ENCODE measurements around the gene KIAA0232. TPM values are rescaled to one million over a fixed set of nuclear protein-coding genes. Genes with fewer than 3 reads are reported as not detected.
"Not testable (repeated sequence)": the region's sequence is repeated elsewhere in the genome, so short reads cannot be mapped to it uniquely, and the experiment has no call there.

The KIAA0232 gene
- total RNA-seq, 1 experiment from 2014 or later = 8.5 TPM

- in situ Hi-C loops (cut with HindIII; ENCODE audit: low pct_unique_long_range_greater_than_20kb, low sequenced_read_pairs) = no loop called here
Measured at GRCh38 chr4:6900181-6900812, 117.8 kb downstream of the KIAA0232 start.

GRCh38 chr4:6900956-6901355, 118.4 kb downstream of the KIAA0232 start:
- in situ Hi-C loops (cut with HindIII; ENCODE audit: low pct_unique_long_range_greater_than_20kb, low sequenced_read_pairs) = no loop called here
- no peak for DNase-seq (ENCODE audit: low read depth, low spot score)

More at GRCh38 chr4:6900181-6900812, 117.8 kb downstream of the KIAA0232 start:
- no peak for DNase-seq (ENCODE audit: low read depth, low spot score)

GRCh38 chr4:6901669-6902317, 119.3 kb downstream of the KIAA0232 start:
- in situ Hi-C loops (cut with HindIII; ENCODE audit: low pct_unique_long_range_greater_than_20kb, low sequenced_read_pairs) = no loop called here
- DNase-seq (ENCODE audit: low read depth, low spot score) = no peak

- in situ Hi-C loops (cut with HindIII; ENCODE audit: low pct_unique_long_range_greater_than_20kb, low sequenced_read_pairs) = no loop called here
Measured at GRCh38 chr4:6902318-6903042, 120.0 kb downstream of the KIAA0232 start.

GRCh38 chr4:6905516-6906445, 123.3 kb downstream of the KIAA0232 start:
- DNase-seq (ENCODE audit: low read depth, low spot score) = no peak
- in situ Hi-C loops (cut with HindIII; ENCODE audit: low pct_unique_long_range_greater_than_20kb, low sequenced_read_pairs) = no loop called here

More at GRCh38 chr4:6902318-6903042, 120.0 kb downstream of the KIAA0232 start:
- DNase-seq (ENCODE audit: low read depth, low spot score) = no peak

- DNase-seq (ENCODE audit: low read depth, low spot score); in situ Hi-C loops (cut with HindIII; ENCODE audit: low pct_unique_long_range_greater_than_20kb, low sequenced_read_pairs): not testable (repeated sequence)
Measured at GRCh38 chr4:6906486-6906885, 124.0 kb downstream of the KIAA0232 start.

GRCh38 chr4:6907658-6908191, 125.2 kb downstream of the KIAA0232 start:
- peak; percentile 52 for DNase-seq (ENCODE audit: low read depth, low spot score)
- in situ Hi-C loops (cut with HindIII; ENCODE audit: low pct_unique_long_range_greater_than_20kb, low sequenced_read_pairs) = no loop called here

GRCh38 chr4:6908432-6909112, 126.0 kb downstream of the KIAA0232 start:
- no peak for DNase-seq (ENCODE audit: low read depth, low spot score)
- in situ Hi-C loops (cut with HindIII; ENCODE audit: low pct_unique_long_range_greater_than_20kb, low sequenced_read_pairs) = no loop called here

- in situ Hi-C loops (cut with HindIII; ENCODE audit: low pct_unique_long_range_greater_than_20kb, low sequenced_read_pairs) = no loop called here
- DNase-seq (ENCODE audit: low read depth, low spot score) = peak; percentile 82
Measured at GRCh38 chr4:6909113-6909969, 126.8 kb downstream of the KIAA0232 start, which contains the start of gene TBC1D14. TSS of gene TBC1D14 (plus strand) at chr4:6909826. CDS start at chr4:6923390, 13,564 bp downstream.

GRCh38 chr4:6909970-6910339, 127.4 kb downstream of the KIAA0232 start:
- in situ Hi-C loops (cut with HindIII; ENCODE audit: low pct_unique_long_range_greater_than_20kb, low sequenced_read_pairs) = no loop called here
- DNase-seq (ENCODE audit: low read depth, low spot score) = no peak

- DNase-seq (ENCODE audit: low read depth, low spot score) = no peak
- in situ Hi-C loops (cut with HindIII; ENCODE audit: low pct_unique_long_range_greater_than_20kb, low sequenced_read_pairs) = no loop called here
Measured at GRCh38 chr4:6910340-6910959, 127.9 kb downstream of the KIAA0232 start.

- in situ Hi-C loops (cut with HindIII; ENCODE audit: low pct_unique_long_range_greater_than_20kb, low sequenced_read_pairs) = no loop called here
- no peak for DNase-seq (ENCODE audit: low read depth, low spot score)
Measured at GRCh38 chr4:6910960-6911874, 128.7 kb downstream of the KIAA0232 start.

GRCh38 chr4:6911917-6912316, 129.4 kb downstream of the KIAA0232 start:
- not testable (repeated sequence) for DNase-seq (ENCODE audit: low read depth, low spot score)

GRCh38 chr4:6912441-6912840, 129.9 kb downstream of the KIAA0232 start:
- in situ Hi-C loops (cut with HindIII; ENCODE audit: low pct_unique_long_range_greater_than_20kb, low sequenced_read_pairs) = no loop called here
- no peak for DNase-seq (ENCODE audit: low read depth, low spot score)

More at GRCh38 chr4:6911917-6912316, 129.4 kb downstream of the KIAA0232 start:
- in situ Hi-C loops (cut with HindIII; ENCODE audit: low pct_unique_long_range_greater_than_20kb, low sequenced_read_pairs) = not testable (repeated sequence)
